Stimulated activated CD8-positive, alpha-beta memory T cell treated with anti-CD3 and anti-CD28 coated beads, Interleukin-15, amount 100 ng/mL, for 1 hour (primary cell): Measurements from ENCODE around the gene CTU2.

Experiments used
- DNase-seq: peaks from one replicate; pipeline ENCODE4 v3.0.0-alpha.2; 2020; ENCODE audit warnings: low read depth

CTU2 gene

DNA sequence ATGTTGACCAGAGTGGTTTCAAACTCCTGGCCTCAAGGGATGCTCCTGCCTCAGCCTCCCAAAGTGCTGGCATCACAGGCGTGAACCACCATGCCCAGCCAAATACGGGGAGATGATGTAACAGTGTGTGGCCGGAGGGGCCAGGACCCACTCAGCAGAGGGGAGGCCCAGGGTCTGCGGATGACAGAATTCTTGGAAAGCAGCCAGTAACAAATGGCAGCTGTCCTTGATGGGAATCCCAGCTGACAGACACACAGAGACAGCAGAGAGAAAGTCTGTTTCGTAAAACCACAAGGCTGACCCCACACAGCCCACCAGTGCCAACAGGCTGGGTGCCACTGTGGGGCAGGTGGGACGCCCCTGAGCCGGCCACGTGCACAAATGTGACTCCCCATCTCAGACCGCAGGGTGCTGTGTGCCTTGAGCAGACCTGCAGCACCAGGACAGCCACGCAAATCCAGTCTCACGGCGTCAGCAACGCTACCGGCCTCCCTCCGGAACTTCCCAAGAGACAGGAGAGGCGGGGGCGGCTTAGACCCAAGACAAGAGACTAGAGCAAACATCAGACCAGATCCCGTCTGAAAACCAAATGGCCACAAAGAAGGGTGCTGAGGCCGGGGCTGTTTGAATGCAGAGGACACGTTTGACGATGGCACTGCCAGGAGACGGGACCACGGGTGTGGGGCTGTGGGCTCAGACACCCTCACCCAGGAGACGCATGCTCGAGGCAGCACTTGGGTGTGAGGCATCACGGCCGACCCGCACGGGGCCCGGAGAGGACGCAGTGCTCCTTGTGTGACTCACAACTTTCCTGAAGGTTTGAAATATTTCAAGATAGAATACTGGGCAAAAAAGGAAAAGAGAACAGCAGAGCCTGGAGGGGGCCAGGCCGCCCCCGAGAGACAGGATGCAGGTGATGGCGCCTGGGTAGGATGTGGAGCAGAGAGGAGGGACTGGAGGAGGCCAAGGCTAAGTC, 24.6 kb downstream of the CTU2 start:
- DNase-seq, result no peak

DNA sequence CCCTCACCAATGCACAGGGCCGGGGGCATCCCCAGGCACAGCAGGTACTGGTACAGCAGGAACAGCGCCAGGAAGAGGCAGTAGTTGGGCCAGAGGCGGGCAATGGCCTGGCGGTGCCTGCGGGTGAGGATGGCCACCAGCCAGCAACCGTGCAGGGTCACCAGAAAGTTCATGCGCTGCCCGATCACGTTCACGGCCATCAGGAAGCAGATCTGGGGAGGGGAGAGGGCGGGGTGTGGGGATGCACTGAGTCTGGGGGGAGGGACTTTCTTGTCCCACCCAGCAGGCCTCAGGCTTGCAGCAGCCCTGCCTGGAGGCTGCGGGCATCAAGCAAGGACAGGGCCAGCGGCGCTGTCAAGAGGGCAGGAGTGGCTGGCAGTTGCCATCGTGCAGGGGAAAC, 25.4 kb downstream of the CTU2 start:
- DNase-seq, result no peak

DNA sequence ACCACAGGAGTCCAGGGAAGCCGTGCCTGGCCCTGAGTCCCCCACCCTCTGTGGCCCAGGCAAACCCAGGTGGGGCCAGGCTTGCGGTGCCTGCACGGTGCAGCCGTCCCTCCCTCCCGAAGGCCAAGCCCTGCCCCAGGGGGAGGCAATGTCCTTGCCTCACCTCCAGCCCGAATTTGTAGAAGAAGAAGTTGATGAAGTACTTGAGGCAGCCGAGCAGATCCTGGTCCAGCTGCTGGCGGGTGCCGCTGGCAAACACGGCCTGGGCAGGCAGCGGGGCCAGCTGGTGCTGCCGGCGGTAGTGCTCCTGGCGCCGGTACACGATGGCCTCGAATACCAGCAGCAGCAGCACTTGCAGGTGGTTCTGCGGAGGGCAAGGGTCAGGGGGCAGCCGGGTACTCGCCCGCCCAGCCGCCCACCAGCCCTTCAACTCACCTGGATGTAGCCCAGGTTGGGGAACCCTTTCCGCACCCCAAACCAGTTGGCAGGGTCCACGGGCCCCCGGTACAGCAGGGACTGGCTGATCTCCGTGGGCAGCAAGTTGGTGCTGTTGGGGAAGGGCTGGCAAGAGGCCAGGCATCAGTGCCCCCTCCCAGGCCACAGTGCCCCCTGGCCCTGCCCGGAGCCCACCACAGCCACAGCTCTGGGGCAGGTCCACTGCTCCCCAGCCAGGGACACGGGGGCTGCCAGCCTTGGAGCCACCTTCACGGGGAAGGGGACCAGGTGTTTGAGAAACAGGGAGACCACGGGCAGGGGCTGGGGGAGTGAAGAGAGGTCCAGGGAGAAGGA, 26.1 kb downstream of the CTU2 start:
- no peak for DNase-seq

DNA sequence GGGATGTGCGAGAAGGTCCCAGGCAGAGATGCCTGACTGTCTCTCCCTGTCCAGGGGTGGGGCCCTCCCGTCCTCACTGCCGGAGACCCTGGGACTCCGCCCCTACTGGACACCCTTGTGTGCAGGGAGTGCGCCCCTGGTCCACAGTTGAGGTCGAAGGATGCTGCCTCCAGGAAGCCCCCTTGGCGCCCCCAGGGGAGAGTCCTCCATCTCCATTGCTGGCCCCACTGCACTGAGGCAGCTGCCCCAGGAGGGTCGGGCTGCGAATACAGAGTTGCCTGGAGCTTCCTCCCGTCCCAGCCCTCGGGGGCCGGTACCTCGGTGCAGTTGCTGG, 26.6 kb downstream of the CTU2 start:
- no peak for DNase-seq

DNA sequence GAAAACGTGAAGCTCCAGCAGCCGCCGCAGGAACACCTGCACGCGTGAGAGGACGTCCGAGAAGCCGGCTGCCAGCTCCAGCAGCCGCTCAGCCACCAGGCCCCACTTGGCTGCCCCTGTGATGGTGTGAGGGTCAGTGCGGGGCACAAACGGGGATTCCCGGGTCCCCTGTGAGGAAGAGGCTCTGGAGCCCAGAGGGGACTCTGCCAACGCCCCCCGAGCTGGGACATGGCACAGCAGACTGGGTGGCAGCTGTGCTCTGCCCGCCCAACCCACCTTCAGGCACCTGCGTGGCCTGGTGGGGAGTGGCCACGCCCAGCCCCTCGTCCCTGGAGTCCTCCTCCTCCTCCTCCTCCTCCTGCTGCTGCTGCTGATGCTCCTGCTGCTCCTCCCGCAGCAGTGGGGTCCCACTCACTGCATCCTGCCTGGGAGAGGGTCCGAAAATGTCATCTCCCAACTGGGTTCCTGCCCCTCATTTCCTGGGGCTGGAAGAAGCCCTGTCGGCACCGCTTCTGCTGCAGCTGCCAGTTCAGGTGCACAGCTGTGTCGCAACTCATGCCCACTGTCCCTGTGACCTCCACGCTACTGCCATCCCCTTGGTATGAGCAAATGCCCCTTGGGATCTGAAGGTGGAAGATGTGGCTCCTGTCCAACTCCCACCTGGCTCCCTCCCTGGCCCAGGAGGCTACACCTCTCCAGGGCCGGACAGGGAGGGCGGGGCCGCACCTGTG, 27.5 kb downstream of the CTU2 start:
- no peak for DNase-seq

DNA sequence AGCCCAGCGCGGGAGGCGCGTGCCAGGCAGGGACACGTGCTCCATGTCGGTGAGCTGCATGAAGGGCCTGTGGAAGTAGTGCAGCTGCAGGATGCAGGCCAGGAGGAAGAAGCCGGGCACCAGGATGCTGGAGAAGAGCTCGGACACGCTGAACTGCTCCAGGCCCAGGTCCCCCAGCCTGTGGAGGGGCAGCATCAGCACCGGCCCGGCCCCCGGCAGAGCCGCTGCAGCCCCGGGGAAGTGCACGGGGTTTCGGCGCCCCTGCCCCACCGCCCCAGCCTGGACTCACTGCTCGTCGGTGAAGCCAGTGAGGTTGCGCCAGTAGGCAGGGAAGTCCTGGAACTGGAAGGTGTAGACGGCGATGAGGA, 28.0 kb downstream of the CTU2 start:
- no peak for DNase-seq

DNA sequence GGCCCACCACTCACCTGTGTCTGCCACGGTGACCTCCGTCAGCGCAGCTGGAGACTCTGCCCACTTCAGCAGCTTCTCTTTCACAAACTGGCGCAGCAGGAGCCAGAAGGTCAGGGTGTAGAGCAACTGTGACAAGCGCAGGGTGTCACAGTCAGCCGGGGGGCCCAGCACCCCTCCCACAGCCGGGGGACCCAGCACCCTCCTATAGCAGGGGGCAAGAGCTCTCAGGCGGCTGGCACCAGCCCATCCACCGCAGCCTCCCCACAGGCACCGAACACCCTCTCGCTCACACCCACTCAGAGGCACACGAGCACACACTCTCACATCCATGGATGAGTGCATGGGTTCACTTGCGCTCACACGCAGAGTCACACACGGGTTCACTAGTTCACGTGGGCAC, 28.8 kb downstream of the CTU2 start:
- DNase-seq, result no peak

DNA sequence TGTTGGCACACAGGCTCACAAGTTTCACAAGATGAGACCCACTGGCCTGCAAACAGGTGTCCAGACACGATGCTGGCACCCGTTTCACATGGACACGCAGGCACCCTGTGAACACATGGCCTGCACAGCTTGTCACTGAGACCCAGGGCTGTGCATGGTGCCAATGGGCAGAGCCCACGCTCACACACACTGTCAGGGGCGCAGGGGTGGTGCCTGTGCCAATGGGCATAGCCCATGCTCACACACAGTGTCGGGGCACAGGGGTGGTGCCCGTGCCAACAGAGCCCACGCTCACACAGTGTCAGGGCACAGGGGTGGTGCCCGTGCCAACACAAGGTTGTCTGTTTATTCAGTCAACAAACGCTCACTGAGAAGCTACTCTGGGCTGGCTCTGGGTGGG, 29.3 kb downstream of the CTU2 start:
- DNase-seq, result no peak

DNA sequence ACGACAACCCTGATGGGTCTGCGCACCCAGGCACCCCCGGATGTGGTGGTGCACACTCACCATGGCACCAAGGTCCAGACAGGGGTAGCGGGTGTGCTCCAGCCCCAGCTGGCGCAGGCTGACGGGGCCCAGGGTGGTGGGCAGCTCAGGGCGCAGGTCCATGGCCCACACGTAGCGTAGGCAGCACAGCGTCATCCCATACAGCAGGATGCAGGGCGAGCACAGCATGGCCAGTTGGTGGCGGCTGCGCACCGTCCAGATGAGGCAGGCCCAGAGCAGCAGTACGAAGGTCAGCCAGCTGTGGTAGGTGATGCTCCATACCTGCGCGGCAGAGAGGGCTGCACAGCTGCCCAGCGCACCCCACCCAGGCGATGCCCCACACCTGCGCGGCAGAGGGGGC, 29.8 kb downstream of the CTU2 start:
- no peak for DNase-seq

DNA sequence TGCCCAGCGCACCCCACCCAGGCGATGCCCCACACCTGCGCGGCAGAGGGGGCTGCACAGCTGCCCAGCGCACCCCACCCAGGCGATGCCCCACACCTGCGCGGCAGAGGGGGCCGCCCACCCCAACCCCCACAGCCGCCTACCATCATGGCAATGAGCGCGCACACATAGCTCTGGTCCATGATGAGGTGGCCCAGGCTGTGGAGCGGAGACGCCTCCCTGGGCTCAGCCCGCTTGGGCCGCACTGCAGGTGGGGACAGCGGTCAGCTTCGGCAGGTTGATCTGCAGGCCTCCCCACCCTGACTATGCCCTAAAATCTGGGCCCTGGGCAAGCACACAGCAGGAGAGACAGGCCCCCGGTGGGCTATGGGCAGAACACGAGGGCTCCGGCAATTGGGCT, 30.2 kb downstream of the CTU2 start:
- no peak for DNase-seq

DNA sequence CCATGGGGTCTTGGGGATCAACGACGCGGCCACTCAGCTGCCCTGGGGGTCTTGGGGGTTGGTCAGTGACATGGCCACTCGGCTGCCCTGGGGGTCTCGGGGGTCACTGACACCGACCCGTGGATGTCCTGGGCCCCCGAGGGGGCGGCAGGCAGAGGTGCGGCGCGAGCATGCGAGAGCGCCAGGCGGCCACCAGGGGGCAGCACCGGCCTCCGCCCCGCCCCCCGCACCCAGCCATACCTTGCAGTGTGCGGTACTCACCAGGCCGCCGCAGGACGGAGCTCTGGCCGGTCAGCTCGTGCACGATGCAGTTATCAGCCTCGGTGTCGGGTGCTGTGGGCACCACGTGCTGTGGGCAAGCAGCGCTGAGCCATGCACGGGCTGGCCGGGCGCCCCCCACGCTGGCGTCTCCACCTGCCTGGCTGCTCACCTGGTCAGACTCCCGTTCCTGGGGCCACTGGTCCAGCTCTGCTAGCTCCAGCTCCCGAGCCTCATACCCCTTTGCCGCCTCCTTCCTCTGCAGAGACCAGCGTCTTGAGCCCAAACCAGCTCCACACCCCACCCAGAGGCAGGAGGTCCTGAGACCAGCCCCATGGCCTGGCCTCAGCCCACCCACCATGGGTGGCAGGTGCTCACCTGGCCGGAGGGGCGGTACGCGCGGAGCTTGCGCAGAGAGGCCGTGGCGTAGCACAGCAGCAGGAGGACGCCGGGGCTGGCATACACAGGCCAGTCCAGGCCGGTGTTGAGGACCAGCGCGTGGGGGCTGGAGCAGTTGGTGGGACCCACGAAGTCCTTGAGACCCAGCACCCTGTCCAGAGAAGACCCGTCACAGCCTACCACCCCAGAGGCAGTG, 31.2 kb downstream of the CTU2 start:
- peak; percentile 24 for DNase-seq

DNA sequence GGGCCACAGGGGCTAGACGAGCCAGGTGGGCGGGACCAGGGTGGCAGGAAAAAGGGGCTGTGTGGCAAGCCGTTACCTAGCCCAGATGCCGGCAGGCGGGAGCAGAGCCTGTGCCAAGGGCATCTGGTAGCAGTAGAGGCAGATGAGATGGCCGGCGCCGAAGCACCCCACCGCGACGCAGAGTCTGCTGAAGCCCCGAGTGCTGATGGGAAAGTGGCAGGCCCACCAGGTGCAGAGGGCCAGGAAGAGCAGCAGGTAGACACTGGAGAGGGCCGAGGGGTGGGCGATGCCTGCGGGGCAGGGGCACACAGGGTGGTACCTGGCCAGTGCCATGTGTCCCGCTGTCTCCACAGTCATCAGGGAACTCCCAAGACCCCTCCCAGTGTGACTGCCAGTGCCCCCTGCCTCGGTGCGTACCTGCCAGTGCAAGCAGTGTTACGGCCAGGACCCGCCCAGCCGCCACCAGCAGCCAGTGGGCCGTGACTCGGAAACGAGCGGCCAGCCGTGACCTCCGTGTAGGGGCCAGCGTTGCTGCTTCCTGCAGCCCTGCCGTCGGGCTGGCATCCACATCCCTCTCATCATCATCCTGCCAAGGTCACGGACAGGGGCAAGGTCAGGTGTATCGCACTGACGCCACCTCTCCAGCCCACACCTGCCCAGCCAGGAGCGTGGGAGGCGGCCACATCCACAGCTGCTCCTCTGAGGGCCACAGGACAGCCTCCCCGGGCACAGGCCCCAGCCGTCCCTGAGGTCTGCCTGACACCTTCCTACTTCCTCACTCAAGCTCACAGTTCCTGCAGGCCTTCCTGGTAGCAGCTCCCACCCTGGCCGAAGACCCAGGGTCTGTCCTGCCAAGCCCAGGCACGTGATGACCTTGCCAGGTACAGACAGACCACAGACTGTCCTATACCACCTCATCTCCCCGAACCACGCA, 32.1 kb downstream of the CTU2 start:
- no peak for DNase-seq

DNA sequence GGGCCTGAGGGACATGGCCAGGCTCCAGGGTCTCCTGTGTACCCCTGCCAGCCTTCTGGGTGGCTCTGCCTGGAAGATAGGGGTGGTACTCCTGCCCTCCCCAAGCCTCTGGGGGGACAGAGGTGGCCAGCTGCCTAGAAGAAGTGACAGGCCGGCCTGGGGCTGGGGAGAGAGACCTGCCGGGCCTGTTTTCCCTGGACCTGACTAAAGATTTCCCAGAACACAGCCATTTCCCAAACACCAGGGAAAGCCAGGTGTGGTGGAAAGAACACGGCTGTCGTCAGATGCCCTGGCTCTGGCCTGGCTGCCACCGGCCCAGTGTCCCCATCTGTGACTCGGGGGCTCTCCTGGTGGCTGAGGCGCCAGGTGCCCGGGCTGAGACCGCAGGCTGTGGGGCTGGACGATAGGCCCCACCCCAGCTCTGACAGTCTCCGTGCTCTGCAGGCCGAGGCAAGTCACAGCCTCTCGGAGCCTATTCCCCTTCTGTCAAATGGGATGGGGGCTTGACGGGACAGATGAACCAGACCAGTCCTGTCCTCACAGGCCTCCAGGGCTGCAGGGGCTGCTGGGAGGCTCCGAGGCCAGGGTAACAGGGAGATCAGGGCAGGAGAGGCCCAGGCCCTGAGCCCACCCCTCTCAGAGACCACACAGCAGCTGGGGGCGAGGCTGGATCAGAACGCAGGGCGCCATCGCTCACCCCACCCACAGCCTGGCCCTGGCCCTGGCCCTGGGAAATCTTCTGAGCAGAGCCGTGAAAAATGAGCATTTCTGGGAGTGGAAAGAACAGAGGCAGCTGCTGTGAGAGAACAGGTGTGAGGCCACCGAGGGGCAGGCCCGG, 33.1 kb downstream of the CTU2 start:
- no peak for DNase-seq

DNA sequence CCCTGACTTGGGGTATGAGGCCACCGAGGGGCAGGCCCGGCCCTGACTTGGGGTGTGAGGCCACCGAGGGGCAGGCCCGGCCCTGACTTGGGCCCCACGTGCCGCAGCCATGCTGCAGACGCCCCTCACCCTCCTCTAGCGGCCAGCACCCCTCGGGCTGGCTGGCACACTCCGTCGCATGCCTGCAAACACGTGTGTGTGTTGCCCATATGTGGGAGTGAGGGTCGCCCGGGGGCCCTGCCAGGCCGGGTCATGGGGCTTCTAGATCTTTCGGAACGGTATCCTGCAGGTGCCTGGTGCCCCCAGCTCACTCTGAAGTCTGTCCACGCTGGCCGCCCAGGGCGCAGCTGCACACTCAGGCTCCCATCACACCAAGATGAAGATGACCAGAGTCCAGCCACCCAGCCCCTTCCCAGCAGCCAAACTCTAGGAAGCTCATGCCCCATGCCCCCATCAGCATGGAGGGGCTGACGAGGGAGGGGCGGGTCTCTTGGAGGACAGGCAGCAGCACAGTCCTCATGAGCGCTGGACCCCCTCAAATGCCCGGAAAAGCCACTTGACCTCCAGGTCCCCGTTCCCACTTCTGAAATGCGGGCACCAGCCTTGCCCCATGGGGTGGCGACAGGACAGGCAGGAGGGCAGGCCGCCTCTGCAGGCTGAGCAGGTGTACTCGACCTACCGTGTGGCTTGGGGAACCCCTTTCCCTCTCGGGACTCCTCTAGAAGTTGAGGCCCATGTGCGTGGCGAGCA, 33.8 kb downstream of the CTU2 start:
- DNase-seq, result no peak

DNA sequence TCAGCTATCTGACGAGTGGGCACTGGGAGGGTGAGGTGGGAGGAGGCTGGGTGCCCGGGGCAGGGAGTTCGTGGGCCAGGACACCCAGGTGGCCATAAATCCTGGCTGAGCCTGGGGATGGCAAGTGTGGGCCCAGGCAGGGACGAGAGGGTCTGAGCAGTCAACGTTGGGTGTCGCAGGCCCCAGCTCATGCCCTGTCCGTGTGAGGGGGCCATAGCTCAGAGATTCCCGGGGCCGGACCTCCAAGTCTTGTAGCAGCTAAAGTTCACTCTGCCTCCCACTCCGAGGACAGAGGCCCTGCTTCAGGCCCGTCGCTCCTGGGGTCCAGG, 34.4 kb downstream of the CTU2 start:
- no peak for DNase-seq

DNA sequence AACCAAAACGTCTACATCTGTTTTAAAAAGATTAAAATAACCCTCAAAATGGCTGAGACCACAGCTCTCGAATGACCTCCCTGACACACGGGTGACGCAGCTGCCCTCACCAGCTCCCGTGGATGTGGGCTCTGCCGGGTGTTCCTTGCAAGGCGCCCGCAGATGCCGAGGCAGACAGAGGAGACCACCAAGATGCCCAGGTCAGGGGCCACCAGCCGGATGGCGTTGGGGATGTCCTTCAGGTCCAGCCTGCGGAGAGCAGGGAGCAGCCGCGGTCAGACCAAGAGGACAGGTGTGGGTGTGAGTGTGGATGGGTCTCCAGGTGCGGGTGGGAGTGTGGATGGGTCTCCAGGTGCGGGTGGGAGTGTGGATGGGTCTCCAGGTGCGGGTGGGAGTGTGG, 35.1 kb downstream of the CTU2 start:
- DNase-seq, result no peak

DNA sequence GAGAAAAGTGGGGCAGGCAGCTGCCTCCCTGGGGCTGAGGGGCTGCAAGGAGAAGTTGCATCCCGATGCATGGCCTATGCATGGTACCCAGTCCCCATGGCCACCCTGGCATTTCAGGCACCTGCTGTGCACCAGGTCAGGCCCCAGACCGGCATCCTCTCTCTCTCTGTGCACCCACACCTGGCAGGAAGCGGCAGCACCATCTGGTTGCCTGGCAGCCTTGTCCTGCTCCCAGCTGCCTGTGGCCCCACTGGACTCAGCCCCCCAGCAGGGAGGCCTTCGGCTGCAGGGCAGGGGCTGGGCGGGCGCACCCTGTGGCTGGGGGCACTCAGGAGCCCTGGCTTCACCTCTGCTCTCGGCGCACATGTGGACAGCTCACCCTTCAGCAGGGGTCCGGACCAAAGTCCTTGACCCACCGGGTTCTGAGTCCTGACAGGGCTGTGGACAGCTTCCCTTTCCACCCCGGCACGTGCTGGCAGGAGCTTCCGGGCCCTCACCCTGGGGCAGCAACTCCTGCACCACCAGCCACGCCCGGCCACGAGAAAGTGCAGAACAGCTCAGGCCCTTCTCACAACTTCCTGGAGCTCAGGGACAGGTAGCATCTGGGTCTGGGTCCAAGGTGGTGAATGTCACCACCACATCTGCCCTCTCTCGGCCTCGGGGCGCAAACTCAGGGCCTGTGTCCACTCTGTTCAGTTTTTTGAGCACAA, 36.7 kb downstream of the CTU2 start:
- DNase-seq, result no peak
